RWPE1 (cell line): Measurements from ENCODE around the gene SLC35F3.

Experiments used
- CTCF ChIA-PET: fragments of 350-600 bp; sonication (Branson Sonifier 250); formaldehyde crosslinking; extraction: SDS; loops from one replicate; lab custom pipeline; 2021; lab: Yijun Ruan, JAX
- POLR2A ChIA-PET: fragments of 400-600 bp; formaldehyde crosslinking; extraction: SDS; loops from one replicate; lab custom pipeline; 2020; ENCODE audit warnings: antibody characterized with exemption; ENCODE audit not compliant: low non-redundant PET; lab: Yijun Ruan, JAX
- DNase-seq: peaks from one replicate; pipeline ENCODE4 v3.0.0; 2012; ENCODE audit warnings: low spot score
- H3K27ac ChIP-seq: fragments of 450-650 bp; 2 replicates; pipeline ENCODE4 v1.5.1; 2017
- TF ChIP-seq, protein P1 (sequence below): fragments of 450-650 bp; conservative IDR thresholded peaks from 2 replicates; pipeline ENCODE4 v1.5.1; 2017; ENCODE audit warnings: low read depth, mild to moderate bottlenecking

SLC35F3 gene

DNA sequence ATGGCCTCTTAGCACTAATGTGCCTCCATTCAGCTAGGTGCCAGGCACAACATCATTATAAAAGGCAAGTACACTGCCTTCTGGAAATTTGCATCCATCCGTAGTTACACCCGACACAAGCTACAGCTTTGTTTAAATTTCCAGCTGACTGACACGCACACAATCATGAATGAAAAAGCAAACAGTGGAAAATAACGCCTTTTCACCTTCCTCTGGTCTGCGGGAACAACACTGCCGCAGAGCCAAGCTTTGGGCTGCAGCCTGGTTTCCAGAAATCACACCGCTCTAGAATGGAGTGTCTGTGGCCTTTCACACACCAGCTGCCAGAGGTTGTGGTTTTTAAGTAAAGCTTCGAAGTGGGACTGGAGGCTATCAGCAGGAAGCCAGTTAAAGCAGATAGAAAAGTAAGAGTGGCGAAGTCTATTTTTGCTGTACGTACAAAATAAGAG is 326.0 kb downstream of the SLC35F3 start:
- TF ChIP-seq, protein P1, sequence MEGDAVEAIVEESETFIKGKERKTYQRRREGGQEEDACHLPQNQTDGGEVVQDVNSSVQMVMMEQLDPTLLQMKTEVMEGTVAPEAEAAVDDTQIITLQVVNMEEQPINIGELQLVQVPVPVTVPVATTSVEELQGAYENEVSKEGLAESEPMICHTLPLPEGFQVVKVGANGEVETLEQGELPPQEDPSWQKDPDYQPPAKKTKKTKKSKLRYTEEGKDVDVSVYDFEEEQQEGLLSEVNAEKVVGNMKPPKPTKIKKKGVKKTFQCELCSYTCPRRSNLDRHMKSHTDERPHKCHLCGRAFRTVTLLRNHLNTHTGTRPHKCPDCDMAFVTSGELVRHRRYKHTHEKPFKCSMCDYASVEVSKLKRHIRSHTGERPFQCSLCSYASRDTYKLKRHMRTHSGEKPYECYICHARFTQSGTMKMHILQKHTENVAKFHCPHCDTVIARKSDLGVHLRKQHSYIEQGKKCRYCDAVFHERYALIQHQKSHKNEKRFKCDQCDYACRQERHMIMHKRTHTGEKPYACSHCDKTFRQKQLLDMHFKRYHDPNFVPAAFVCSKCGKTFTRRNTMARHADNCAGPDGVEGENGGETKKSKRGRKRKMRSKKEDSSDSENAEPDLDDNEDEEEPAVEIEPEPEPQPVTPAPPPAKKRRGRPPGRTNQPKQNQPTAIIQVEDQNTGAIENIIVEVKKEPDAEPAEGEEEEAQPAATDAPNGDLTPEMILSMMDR = no peak
- ChIA-PET CTCF (no interaction called here), POLR2A (interaction anchor here (0.5 kb wide), 1 partner anchor 12 kb away, joined by 5 read pairs; no protein-coding TSS in a partner anchor)
- no peak overlapping the region for H3K27ac ChIP-seq
- DNase-seq = no peak

DNA sequence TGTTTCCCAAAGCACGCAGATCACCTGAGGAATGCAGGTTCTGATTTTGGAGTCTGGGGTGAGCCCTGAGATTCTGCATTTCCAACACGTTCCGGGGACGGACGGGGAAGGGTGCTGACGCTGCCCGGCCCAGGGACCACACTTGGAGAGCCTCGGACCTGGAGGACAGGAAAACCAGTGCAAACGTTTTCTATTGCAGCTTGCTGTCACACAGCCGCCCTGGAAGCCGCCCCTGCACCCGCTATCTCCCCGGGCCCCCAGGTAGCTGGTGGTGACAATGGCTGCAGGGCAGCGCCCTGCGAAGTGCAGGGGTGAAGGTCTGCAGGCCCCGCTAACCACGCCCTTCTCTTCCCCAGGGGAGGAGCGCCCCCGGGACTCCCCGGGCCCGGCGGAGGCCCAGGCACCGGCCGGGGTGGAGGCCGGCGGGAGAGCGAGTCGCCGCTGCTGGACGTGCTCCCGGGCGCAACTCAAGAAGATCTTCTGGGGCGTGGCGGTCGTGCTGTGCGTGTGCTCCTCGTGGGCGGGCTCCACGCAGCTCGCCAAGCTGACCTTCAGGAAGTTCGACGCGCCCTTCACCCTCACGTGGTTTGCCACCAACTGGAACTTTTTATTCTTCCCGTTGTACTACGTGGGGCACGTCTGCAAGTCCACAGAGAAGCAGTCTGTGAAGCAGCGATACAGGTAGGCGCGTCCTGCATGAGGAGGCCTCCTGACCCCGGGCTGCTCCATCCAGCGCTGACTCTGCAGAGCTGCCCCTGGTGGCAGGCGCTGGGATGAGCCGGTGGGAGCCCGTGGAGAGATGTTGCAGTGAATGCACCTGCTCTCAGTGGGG is 326.8 kb downstream of the SLC35F3 start:
- no peak overlapping the region for H3K27ac ChIP-seq
- TF ChIP-seq, protein P1 = no peak
- CTCF ChIA-PET = interaction anchor here (0.6 to 0.7 kb wide), 3 partner anchors 38 to 697 kb away, joined by 3 to 8 read pairs (median 4); no protein-coding TSS in a partner anchor
- DNase-seq = no peak
- POLR2A ChIA-PET = no interaction called here

DNA sequence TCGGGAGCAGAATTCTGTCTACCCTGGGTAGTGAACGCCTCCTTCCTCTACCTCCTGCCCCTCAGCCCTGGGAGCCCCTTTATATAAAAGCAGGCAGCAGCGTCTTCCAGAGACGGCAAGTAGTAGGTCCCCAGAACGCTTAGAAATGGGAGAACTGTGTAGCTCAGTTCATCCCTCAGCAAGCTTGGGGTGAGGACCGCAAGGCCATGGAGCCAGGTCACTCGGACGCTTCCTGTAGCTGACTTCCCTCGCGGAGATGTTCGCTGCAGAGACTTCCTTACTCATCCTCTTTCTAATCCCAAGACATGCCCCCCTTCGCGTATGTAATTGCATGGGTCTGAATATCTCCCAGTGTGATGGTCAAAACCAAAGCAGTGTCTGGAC is 327.4 kb downstream of the SLC35F3 start:
- ChIA-PET CTCF (interaction anchor here (0.6 to 0.7 kb wide), 2 partner anchors 142 to 696 kb away, joined by 3 to 8 read pairs; no protein-coding TSS in a partner anchor), POLR2A (no interaction called here)
- H3K27ac ChIP-seq = no peak overlapping the region
- no peak for DNase-seq
- TF ChIP-seq, protein P1 = no peak

DNA sequence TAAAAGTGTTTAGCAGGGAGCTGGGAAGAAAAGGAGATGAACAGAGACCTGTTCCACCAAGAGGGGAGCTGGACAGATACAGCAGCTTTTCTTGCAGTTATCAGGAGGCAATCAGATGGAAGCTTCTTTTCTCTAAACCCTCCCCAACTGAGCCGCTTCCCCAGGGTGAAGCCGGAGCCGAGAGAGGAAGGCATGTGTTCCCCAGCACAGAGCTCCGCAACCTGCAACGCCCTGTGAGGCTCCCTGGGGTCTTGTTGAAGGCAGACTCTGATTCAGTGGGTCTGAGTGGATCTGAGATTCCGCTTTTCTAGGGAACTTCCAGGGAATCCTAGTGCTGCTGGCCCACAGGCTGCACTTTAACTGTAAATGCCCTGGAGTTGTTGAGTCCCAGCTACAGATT is 329.7 kb downstream of the SLC35F3 start:
- TF ChIP-seq, protein P1 = no peak
- CTCF ChIA-PET = no interaction called here
- POLR2A ChIA-PET = no interaction called here

DNA sequence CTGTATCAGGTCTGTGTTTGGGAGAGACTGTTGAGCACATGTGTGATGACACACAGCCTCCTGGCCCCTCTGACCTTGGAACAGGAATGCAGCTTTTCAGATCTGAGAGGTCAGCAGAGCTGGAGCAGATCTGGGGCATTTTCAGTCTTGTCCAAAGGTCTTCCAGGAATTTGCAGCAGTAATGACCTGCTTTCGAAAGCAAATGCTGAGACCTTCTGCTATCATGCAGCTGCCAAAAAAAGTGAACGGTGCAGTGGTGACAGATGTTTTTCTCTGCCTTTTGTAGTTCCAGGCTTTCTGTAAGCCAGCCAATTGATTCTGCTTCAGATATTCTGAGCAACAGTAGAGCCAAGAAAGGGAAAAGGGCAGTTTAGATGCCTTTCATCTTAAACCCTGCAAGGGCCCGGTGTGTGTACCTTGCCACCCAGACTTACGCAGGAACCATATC is 331.0 kb downstream of the SLC35F3 start:
- ChIA-PET CTCF (interaction anchor here (1.0 kb wide), 1 partner anchor 75 kb away, joined by 3 read pairs; no protein-coding TSS in a partner anchor), POLR2A (no interaction called here)
- TF ChIP-seq, protein P1 = no peak
- H3K27ac ChIP-seq = no peak overlapping the region
- DNase-seq = no peak

More for the DNA sequence above, 329.7 kb downstream of the SLC35F3 start:
- no peak overlapping the region for H3K27ac ChIP-seq
- no peak for DNase-seq

DNA sequence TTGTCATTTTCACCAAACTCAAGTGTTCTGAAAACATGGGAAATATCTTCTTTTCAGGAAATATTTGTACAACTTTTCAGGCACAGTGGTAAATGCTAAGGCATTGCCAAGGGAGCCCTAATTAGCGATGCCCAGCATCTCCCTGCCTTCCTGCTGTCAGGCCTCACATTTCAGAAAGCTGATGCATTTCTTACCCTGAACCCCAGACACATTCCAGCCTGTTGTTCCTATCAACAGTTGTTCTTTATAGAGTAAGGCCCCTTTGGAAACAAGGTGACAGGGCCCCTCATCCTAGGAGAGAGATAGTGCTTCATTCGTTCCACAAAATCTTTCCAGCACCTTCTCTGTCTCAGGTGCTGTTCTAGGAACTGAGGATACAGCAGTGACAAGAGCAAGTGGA is 332.9 kb downstream of the SLC35F3 start:
- CTCF ChIA-PET = interaction anchor here (0.6 kb wide), 2 partner anchors 20 to 630 kb away, joined by 3 to 5 read pairs; no protein-coding TSS in a partner anchor
- TF ChIP-seq, protein P1 = no peak
- POLR2A ChIA-PET = no interaction called here
- no peak for DNase-seq
- H3K27ac ChIP-seq = no peak overlapping the region
